ENCODE data around the gene LRBA.
A peak's percentile ranks its signal among the peaks of the same experiment; 100 is the strongest.
"Not testable (repeated sequence)": the region's sequence is repeated elsewhere in the genome, so short reads cannot be mapped to it uniquely, and the experiment has no call there.

Gene LRBA

DNA sequence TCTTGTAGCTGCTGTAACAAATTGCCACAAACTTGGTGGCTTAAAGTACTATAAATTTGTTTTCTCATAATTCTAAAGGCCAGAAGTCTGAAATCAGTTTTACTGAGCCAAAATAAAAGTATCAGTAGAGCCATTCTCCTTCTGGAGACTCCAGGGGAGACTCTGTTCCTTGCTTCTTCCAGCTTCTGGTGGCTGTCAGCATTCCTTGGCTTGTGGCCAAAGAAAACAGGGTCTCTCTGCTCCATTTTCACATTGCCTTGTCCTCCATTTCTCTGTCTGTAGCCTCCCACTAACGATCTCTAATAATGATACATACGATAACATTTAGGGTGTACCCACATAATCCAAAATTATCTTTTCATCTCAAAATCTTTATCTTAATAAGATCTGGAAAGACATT lies 232.8 kb downstream of the LRBA start:
- DNase-seq: peak in 5 of 42 donors; percentile 2 to 38 (median 9)
- intact Hi-C loops (cut with DNase I): no loop called here

GRCh38 chr4:150781191-150781590 lies 233.9 kb downstream of the LRBA start:
- intact Hi-C loops (cut with DNase I): no loop called here
- no peak for DNase-seq

DNA sequence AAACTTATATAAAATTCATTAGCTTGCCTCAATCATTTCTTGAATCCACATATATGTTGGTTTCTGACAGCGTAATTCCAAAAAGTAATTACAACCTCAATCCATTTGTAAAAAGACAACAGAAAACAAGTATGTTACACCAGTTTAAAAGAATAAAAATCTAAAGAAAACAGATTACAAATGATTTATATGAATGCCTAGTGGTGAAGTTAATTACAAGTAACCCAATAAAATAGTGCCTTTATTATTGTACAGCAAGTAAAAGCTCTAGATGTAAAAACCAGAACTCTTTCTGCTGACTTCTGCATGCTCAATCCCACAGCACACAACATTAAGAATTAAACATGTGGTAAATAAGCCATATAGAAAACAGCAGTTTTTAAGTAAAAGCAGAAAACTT lies 235.4 kb downstream of the LRBA start:
- intact Hi-C loops (cut with DNase I): no loop called here
- DNase-seq: no peak

DNA sequence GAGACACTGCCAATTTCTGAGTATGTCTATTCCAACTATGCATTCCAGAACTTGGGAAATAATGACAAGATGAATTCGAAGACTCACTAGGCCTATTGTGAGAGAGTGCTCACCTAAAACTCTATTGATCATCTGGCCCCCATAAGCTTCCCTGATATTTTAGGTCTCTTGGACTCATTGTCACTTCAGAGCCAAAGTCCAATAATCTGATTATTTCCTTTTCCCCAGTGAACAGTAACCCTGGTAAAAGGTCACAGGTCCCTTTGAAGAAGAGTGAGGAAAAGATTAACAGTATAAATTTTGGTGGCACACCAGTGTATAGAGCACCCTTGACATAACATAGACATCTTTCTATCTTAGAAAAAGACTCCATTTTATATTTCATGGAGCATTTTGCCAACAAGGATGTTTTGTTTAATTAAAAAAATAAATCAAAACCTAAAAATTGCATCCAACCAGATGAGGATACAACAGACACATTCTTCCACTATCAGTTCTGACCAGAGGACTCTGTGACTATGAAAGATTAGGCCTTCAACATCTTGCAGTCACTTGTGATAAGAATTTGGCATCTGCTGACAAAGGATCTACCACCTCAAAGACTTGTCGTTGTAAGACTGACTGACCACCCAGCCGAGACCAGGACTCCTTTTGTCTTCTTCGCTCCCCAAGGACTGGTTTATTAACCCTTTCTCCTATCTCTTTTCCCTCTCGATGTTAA lies 241.2 kb downstream of the LRBA start:
- intact Hi-C loops (cut with DNase I): no loop called here
- no peak for DNase-seq

- intact Hi-C loops (cut with DNase I): no loop called here
- no peak for DNase-seq
Measured at GRCh38 chr4:150773032-150773431, 242.1 kb downstream of the LRBA start.

GRCh38 chr4:150771382-150771781 lies 243.7 kb downstream of the LRBA start:
- DNase-seq: no peak
- intact Hi-C loops (cut with DNase I): no loop called here

DNA sequence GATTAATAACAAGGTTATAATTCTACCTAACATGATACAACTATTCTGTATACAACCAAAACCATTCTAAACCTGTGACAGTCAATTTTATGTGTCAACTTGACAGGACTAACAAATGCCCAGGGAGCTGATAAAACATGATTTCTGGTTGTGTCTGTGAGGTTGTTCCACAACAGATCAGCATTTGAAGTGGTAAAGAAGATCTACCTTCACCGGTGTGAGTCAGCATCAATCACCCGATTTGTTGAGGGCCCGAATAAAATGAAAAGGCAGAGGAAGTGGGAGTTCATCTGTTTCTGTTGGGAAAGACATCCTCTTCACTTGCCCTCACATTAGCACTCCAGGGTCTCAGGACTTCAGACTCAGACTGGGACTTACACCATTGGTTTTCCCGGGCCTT lies 245.2 kb downstream of the LRBA start:
- DNase-seq: no peak
- intact Hi-C loops (cut with DNase I): no loop called here

DNA sequence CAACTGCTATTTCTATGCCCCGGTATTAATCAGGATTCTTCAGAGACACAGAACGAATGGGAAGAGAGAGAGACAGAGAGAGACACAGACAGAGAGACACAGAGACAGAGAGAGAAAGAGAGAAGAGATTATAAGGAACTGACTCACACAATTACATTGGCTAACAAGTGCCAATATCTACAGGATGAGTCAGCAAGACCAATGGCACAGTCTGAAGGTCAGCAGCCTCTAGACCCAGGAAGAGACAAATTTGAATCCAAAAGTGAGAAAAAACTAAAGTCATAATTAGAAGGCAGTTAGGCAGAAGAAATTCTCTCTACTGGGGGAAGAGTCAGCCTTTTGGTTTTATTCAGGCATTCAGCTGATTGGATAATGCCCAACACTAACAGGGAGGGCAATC lies 245.8 kb downstream of the LRBA start:
- no peak for DNase-seq
- intact Hi-C loops (cut with DNase I): no loop called here

DNA sequence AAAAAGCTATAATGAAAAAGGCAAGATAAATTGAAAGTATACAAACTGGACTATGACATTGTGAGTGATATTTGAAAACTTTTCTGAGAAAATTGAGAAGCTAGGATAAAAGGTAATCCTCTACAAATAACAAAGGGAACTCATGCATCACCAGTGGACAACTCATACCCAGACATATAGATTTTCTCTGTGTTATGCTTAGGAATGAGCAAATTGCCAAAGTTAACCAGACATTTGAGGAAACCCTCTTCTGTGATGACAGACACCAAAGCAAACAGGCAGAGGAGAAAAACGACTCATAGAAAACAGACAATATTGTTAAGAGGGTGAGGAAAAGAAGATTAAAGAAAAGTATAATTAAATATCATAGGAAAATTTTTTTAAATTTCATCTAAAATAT lies 246.6 kb downstream of the LRBA start:
- DNase-seq: no peak
- intact Hi-C loops (cut with DNase I): no loop called here

- intact Hi-C loops (cut with DNase I): no loop called here
- no peak for DNase-seq
Measured at GRCh38 chr4:150765216-150765615, 249.9 kb downstream of the LRBA start.

DNA sequence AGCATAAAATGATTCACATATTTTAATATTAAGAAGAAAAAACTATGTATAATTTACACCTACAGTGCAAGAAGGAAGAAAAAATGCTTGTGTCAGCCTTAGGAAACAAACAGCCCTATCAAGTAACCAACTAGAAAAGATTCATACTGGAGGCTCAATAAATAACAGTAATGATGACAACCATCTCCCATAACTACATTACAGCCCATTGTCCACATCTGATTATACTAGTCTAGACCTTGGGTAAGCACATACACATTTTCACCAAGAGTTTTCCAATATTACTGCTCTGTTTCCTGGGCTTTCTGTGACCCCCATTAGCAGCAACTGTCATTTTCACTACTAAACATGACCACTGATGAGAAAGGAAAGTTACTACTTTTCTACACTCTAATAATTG lies 263.4 kb downstream of the LRBA start:
- intact Hi-C loops (cut with DNase I): no loop called here
- DNase-seq: no peak

- intact Hi-C loops (cut with DNase I): no loop called here
- DNase-seq: no peak
Measured at GRCh38 chr4:150750824-150751223, 264.3 kb downstream of the LRBA start.

DNA sequence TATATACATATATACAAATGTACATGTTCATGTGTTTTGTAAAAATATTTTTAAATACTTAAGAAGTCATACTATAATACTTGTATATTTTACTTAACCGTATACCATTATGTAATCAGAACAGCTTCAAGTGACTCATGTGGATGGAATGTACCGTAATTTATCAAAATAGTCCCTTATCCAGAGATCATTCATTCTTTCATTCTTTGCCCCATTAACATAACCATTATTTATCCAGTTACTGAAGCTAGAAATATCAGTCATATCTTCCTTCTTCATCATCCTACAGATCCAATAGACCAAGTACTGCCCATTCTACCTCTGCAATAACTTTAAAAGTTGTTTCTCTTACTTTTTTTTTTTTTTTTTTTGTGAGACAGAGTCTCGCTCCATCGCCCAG lies 268.9 kb downstream of the LRBA start:
- intact Hi-C loops (cut with DNase I): no loop called here
- no peak for DNase-seq

DNA sequence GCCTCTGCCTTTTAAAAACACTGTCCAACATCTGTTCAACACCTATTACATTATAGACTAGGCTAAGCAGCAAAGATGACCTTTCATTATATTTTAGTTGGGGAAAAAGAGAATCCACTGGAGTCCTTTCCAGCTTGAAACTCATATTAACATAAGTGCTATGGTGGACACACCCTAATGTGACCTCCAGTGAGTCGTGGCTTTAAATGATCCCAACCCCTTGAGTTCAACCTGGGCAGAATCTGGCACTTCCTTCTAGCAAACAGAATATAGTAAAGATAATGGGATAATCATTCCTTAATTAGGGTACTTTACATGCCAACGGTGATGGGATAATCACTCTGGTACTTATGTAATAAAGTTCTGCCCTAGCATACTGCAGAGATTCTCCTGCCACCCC lies 270.5 kb downstream of the LRBA start:
- intact Hi-C loops (cut with DNase I): no loop called here
- DNase-seq: no peak

- DNase-seq: no peak
- intact Hi-C loops (cut with DNase I): no loop called here
Measured at GRCh38 chr4:150743564-150744342, 271.3 kb downstream of the LRBA start.

GRCh38 chr4:150742930-150743329 lies 272.2 kb downstream of the LRBA start:
- intact Hi-C loops (cut with DNase I); DNase-seq: not testable (repeated sequence)

- DNase-seq: no peak
- intact Hi-C loops (cut with DNase I): no loop called here
Measured at GRCh38 chr4:150739591-150739990, 275.5 kb downstream of the LRBA start.

- DNase-seq: no peak
- intact Hi-C loops (cut with DNase I): no loop called here
Measured at GRCh38 chr4:150725957-150726523, 289.0 kb downstream of the LRBA start.

DNA sequence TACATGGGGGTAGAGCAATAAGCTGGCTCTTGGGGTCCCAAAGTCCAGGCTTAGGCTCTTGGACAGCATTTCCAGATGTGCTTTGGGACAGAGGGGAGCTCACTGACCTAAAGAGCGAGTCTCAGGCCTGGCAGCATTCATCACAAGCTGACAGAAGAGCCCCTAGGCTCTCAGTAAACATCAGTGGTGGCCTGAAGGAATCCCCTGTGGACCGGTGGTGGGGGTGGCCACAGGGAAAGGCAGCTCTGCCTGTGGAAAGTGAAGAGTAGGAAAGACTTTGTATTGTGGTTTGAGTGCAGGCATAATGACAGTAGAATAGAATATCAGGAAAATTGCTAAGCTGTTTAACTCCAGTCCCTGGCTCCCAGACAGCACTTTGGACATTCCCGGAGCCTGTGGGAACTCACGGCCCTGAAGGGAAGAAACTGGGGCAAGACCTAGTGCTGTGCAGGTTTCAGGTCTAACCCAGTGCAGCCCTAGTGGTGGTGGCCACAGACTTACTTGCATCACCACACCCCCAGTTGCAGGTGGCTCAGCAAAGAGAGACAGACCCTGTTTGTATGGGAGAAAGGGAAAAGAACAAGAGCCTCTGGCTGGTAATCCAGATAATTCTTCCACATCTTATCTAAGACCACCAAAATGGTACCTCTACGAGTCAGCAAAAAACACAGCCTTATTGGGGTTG lies 291.2 kb downstream of the LRBA start:
- intact Hi-C loops (cut with DNase I): no loop called here
- DNase-seq: no peak

- intact Hi-C loops (cut with DNase I): no loop called here
- peak in 12 of 42 donors; percentile 2 to 40 (median 12) for DNase-seq
Measured at GRCh38 chr4:150722908-150723362, 292.1 kb downstream of the LRBA start.
